T-helper 1 cell treated with Interleukin-12 subunit alpha and Interleukin-12 subunit beta and Interleukin-4 antibody, amounts not matched to agents 30 μg/mL and 1 μg/mL, for 36 hours (primary cell): ENCODE results near the gene CREB3L2.
"Not testable (repeated sequence)": the region's sequence is repeated elsewhere in the genome, so short reads cannot be mapped to it uniquely, and the experiment has no call there.

Experiments
- H3K27ac Mint-ChIP-seq: one replicate; pipeline ENCODE4 v1.8.0; 2021; ENCODE audit warnings: mild to moderate bottlenecking, mixed read lengths
- H3K27me3 Mint-ChIP-seq: one replicate; pipeline ENCODE4 v1.8.0; 2021; ENCODE audit warnings: low read depth, mixed read lengths
- H3K36me3 Mint-ChIP-seq: one replicate; pipeline ENCODE4 v1.8.0; 2021; ENCODE audit warnings: low read depth, mixed read lengths
- H3K4me1 Mint-ChIP-seq: one replicate; pipeline ENCODE4 v1.8.0; 2021; ENCODE audit warnings: low read depth, mixed read lengths
- H3K4me3 Mint-ChIP-seq: one replicate; pipeline ENCODE4 v1.8.0; 2021; ENCODE audit warnings: mild to moderate bottlenecking, moderate library complexity, mixed read lengths
- H3K9me3 Mint-ChIP-seq: one replicate; pipeline ENCODE4 v1.8.0; 2021; ENCODE audit warnings: mixed read lengths

Gene CREB3L2

GRCh38 chr7:137835486-137836112 is 166.3 kb downstream of the CREB3L2 start:
- Mint-ChIP-seq H3K27me3 (no peaks in the 10 kb centered on the region), H3K4me1 (no peaks in the 10 kb centered on the region), H3K27ac (no peak overlapping the region), H3K36me3 (peaks cover 5% of the 10 kb centered on the region), H3K4me3 (no peak overlapping the region), H3K9me3 (peaks cover 15% of the 10 kb centered on the region)

GRCh38 chr7:137834552-137834951 is 167.3 kb downstream of the CREB3L2 start:
- H3K4me1 Mint-ChIP-seq, result no peaks in the 10 kb centered on the region
- peaks cover 15% of the 10 kb centered on the region for H3K9me3 Mint-ChIP-seq
- no peak overlapping the region for H3K4me3 Mint-ChIP-seq
- H3K27ac Mint-ChIP-seq, result no peak overlapping the region
- peaks cover 5% of the 10 kb centered on the region for H3K36me3 Mint-ChIP-seq
- H3K27me3 Mint-ChIP-seq, result no peaks in the 10 kb centered on the region

GRCh38 chr7:137832990-137833389 is 168.9 kb downstream of the CREB3L2 start:
- H3K27me3 Mint-ChIP-seq, H3K36me3 Mint-ChIP-seq, H3K4me1 Mint-ChIP-seq, H3K27ac Mint-ChIP-seq, H3K4me3 Mint-ChIP-seq: not testable (repeated sequence)
- H3K9me3 Mint-ChIP-seq, result peaks cover 15% of the 10 kb centered on the region

DNA sequence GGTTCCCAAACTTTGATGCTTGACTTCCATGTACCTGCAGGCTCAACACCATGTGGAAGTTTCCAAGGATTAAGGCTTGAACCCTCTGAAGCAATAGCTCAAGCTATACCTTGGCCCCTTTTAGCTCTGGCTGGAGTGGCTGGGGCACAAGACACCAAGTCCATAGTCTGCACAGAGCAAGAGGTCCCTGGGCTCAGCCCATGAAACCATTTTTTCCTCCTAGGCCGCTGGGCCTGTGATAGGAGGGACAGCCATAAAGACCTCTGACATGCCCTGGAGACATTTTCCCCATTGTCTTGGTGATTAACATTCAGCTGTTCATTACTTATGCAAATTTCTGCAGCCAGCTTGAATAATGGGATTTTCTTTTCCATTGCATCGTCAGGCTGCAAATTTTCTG is 169.5 kb downstream of the CREB3L2 start:
- Mint-ChIP-seq H3K4me1 (no peaks in the 10 kb centered on the region), H3K36me3 (peaks cover 5% of the 10 kb centered on the region), H3K9me3 (peaks cover 15% of the 10 kb centered on the region), H3K4me3 (no peak overlapping the region), H3K27ac (no peak overlapping the region), H3K27me3 (no peaks in the 10 kb centered on the region)

DNA sequence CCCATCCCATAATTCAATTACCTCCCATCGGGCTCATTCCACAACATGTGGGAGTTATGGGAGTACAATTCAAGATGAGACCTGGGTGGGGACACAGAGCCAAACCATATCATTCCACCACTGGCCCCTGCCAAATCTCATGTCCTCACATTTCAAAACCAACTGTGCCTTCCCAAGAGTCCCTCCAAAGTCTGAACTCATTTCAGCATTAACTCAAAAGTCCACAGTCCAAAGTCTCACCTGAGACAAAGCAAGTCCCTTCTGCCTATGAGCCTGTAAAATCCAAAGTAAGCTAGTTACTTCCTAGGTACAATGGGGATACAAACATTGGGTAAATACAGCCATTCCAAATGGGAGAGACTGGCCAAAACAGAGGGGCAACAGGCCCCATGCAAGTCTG is 170.3 kb downstream of the CREB3L2 start:
- H3K4me3 Mint-ChIP-seq, H3K36me3 Mint-ChIP-seq, H3K27me3 Mint-ChIP-seq, H3K4me1 Mint-ChIP-seq, H3K27ac Mint-ChIP-seq: not testable (repeated sequence)
- peaks cover 15% of the 10 kb centered on the region for H3K9me3 Mint-ChIP-seq

GRCh38 chr7:137829337-137829992 is 172.4 kb downstream of the CREB3L2 start:
- peaks cover 15% of the 10 kb centered on the region for H3K9me3 Mint-ChIP-seq
- peaks cover 5% of the 10 kb centered on the region for H3K36me3 Mint-ChIP-seq
- H3K27ac Mint-ChIP-seq, result no peak overlapping the region
- no peaks in the 10 kb centered on the region for H3K4me1 Mint-ChIP-seq
- no peaks in the 10 kb centered on the region for H3K27me3 Mint-ChIP-seq
- no peak overlapping the region for H3K4me3 Mint-ChIP-seq

- H3K27me3 Mint-ChIP-seq, result no peaks in the 10 kb centered on the region
- H3K27ac Mint-ChIP-seq, result no peak overlapping the region
- H3K9me3 Mint-ChIP-seq, result peaks cover 12% of the 10 kb centered on the region
- peaks cover 5% of the 10 kb centered on the region for H3K36me3 Mint-ChIP-seq
- no peak overlapping the region for H3K4me3 Mint-ChIP-seq
- H3K4me1 Mint-ChIP-seq, result no peaks in the 10 kb centered on the region
Observed at GRCh38 chr7:137828456-137828855, 173.4 kb downstream of the CREB3L2 start.

- Mint-ChIP-seq H3K36me3 (no peaks in the 10 kb centered on the region), H3K9me3 (no peaks in the 10 kb centered on the region), H3K27me3 (no peaks in the 10 kb centered on the region), H3K4me1 (no peaks in the 10 kb centered on the region), H3K4me3 (no peak overlapping the region), H3K27ac (no peak overlapping the region)
Observed at GRCh38 chr7:137825489-137825888, 176.4 kb downstream of the CREB3L2 start.
